BLaER1 treated with 17β-estradiol and CSF1 and Interleukin-3, amounts not matched to agents 10 nM and 100 nM (cell line): Measurements from ENCODE around the gene IMPDH2.
A peak's percentile ranks its signal among the peaks of the same experiment; 100 is the strongest.

Experiments
- H3K27ac ChIP-seq, 11 experiments: shearing (Covaris generic); formaldehyde crosslinking; 2 replicates each; pipeline ENCODE4 v1.8.1; 2022
- H3K27me3 ChIP-seq, 11 experiments: shearing (Covaris generic); formaldehyde crosslinking; 2 replicates each; pipeline ENCODE4 v1.8.1; 2022
- H3K36me3 ChIP-seq, 11 experiments: shearing (Covaris generic); formaldehyde crosslinking; 2 replicates each; pipeline ENCODE4 v1.8.1; 2022
- H3K4me1 ChIP-seq, 10 experiments: shearing (Covaris generic); formaldehyde crosslinking; 2 replicates each; pipeline ENCODE4 v1.8.1; 2022
- H3K4me2 ChIP-seq, 11 experiments: shearing (Covaris generic); formaldehyde crosslinking; 2 replicates each; pipeline ENCODE4 v1.8.1; 2022
- H3K4me3 ChIP-seq, 10 experiments: shearing (Covaris generic); formaldehyde crosslinking; 2 replicates each; pipeline ENCODE4 v1.8.1; 2022
- H3K9ac ChIP-seq, 11 experiments: shearing (Covaris generic); formaldehyde crosslinking; 2 replicates each; pipeline ENCODE4 v1.8.1; 2022
- H3K9me3 ChIP-seq, 11 experiments: shearing (Covaris generic); formaldehyde crosslinking; replicated peaks in 1 of 11; 2 replicates each; pipeline ENCODE4 v1.8.1; 2022
- H4K20me1 ChIP-seq, 11 experiments: shearing (Covaris generic); formaldehyde crosslinking; 2 replicates each; pipeline ENCODE4 v1.8.1; 2022
- Cebpa-rat ChIP-seq, 11 experiments: shearing (Covaris generic); IDR thresholded peaks; 2 replicates each; pipeline ENCODE4 v1.8.1; 2022

Gene IMPDH2

DNA sequence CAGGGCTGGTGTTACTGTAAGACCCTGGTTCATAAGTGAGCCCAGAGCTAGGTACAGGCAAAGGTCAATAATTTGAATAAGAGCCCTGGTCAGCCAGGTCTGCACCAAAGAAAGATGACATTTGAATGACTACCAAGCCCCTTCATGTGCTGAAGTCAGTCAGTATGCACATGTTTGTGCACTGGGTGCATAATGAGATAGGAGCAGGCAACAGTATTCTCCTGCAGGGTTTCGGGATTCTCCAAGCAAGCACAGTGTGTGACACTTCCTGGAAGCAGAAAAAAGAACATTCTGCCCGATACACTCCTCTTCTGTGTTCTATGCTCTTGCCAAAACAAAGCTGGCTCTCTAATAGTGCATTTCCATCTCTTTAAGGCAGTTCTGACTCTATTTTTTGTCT is 5.5 kb upstream of the IMPDH2 start:
- TF ChIP-seq Cebpa-rat (IDR thresholded peaks at IDR 0.05), result no peak
- peaks cover 0 to 23% (median 8%) of the 10 kb centered on the region in 10 experiments; a peak in 12 of 20 replicates for H3K4me1 ChIP-seq
- no peaks in the 10 kb centered on the region for H3K27me3 ChIP-seq
- peaks cover 0 to 54% (median 5%) of the 10 kb centered on the region in 11 experiments; a peak in 12 of 22 replicates for H4K20me1 ChIP-seq
- H3K27ac ChIP-seq, result peak overlapping the region in 1 of 11 experiments; percentile 1; a peak in 1 of 22 replicates
- H3K9me3 ChIP-seq, result no peaks in the 10 kb centered on the region
- peak overlapping the region in 3 of 11 experiments; percentile 7 to 25 (median 17); a peak in 1 of 22 replicates for H3K9ac ChIP-seq
- H3K4me2 ChIP-seq, result peak overlapping the region in 1 of 11 experiments; percentile 57; a peak in 3 of 22 replicates
- H3K4me3 ChIP-seq, result no peak overlapping the region
- H3K36me3 ChIP-seq, result peaks cover 83 to 100% (median 100%) of the 10 kb centered on the region in 11 experiments

DNA sequence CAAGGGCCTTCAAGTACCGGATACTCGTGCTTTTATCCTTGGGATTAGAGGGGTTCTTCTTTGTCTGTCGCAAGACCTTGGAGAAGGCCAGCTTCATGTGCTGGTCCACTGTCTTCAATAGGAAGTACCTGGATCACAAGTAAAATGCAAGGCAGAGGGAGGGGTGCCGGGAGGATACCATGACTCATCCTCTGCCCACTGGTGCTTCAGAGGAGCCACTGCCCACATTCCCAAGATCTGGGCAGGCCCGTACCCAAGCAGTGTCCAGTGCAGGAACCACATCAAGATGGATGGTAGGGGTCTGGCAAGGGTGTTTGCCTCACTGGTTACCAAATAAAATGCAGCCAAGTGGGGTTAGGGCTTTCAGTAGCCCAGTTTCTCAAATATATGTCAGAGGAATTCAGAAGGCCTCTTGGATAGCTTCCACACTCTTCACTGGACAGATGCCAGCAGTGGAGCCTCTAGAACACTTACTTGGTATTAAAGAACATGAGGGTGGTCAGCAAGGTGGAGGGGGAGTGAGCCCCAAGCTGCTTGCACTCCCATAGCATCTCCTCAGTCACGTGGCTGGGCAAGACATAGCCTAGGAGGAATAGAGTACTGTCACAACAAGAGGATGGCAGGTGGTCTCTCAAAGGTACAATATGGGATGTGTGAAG is 3.6 kb upstream of the IMPDH2 start:
- H3K27ac ChIP-seq, result no peak overlapping the region
- H3K27me3 ChIP-seq, result no peaks in the 10 kb centered on the region
- H3K4me1 ChIP-seq, result peaks cover 13 to 35% (median 21%) of the 10 kb centered on the region in 10 experiments
- no peak for TF ChIP-seq Cebpa-rat (IDR thresholded peaks at IDR 0.05)
- H3K9me3 ChIP-seq, result no peaks in the 10 kb centered on the region
- H3K4me3 ChIP-seq, result no peak overlapping the region
- H3K36me3 ChIP-seq, result peaks cover 67 to 89% (median 84%) of the 10 kb centered on the region in 11 experiments
- no peak overlapping the region for H3K4me2 ChIP-seq
- peak overlapping the region in 2 of 11 experiments; percentile 14 to 21; a peak in 4 of 22 replicates for H3K9ac ChIP-seq
- H4K20me1 ChIP-seq, result peaks cover 0 to 58% (median 8%) of the 10 kb centered on the region in 11 experiments; a peak in 12 of 22 replicates

DNA sequence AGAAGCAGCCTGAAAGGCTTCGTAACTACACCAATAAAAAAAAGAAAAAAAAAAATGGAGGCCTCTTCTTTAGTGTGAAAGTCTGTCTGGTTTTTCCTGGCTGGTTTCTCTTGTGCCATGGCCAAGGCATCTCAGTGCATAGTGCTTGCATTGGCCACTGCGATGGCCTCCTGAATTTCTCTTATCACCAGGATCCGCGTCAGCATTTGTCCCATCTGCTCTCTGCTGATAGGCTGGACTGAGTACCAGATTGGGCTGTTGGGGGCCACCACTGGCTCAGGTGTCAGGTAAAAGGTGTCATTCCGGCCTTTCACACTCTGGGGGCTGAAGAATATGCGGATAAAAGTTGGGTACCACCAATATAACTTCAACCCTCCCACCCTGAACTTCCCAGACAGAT is 1.1 kb upstream of the IMPDH2 start:
- Histone ChIP-seq H3K4me2 (no peak overlapping the region), H3K9me3 (no peaks in the 10 kb centered on the region), H3K4me3 (no peak overlapping the region), H3K27ac (0 out of 22 replicates have a peak overlapping the region, but pooled peaks of 1 of the 11 experiments have one; percentile 76), H3K9ac (peak overlapping the region in 6 of 11 experiments; percentile 17 to 94 (median 86); a peak in 3 of 22 replicates), H3K27me3 (no peaks in the 10 kb centered on the region), H4K20me1 (peaks cover 6 to 59% (median 23%) of the 10 kb centered on the region in 11 experiments; a peak in 18 of 22 replicates), H3K4me1 (peaks cover 38 to 50% (median 41%) of the 10 kb centered on the region in 10 experiments), H3K36me3 (peaks cover 76 to 89% (median 84%) of the 10 kb centered on the region in 11 experiments)
- TF ChIP-seq Cebpa-rat (IDR thresholded peaks at IDR 0.05), result no peak

DNA sequence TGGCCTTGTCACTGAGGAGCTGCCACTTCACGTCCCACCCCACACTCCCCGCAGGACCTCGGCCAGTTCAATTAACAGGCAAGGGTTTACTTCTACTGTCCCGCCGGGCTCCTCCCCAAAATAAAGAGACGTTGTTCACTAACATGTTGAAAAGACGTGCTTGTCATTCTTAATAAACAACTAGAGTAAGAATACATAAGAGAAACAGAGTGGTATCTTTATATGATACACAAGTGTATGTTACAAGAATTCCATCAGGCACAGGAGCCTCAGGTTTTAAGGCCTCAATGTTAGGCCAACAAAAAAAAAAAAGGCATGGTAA is 326 bp upstream of the IMPDH2 start:
- H3K27ac ChIP-seq, result peak overlapping the region in 10 of 11 experiments; percentile 20 to 91 (median 84); a peak in 13 of 22 replicates
- peaks cover 44 to 52% (median 45%) of the 10 kb centered on the region in 10 experiments for H3K4me1 ChIP-seq
- H3K4me3 ChIP-seq, result peak overlapping the region; percentile 69 to 84 (median 74); a peak in 14 of 20 replicates
- H3K36me3 ChIP-seq, result peaks cover 77 to 89% (median 84%) of the 10 kb centered on the region in 11 experiments
- H3K27me3 ChIP-seq, result no peaks in the 10 kb centered on the region
- H3K9ac ChIP-seq, result peak overlapping the region; percentile 81 to 94 (median 87); a peak in 19 of 22 replicates
- H4K20me1 ChIP-seq, result peaks cover 6 to 59% (median 29%) of the 10 kb centered on the region in 11 experiments; a peak in 18 of 22 replicates
- no peak; a peak in 1 of 22 replicates for TF ChIP-seq Cebpa-rat (IDR thresholded peaks at IDR 0.05)
- no peaks in the 10 kb centered on the region for H3K9me3 ChIP-seq
- peak overlapping the region; percentile 97 to 100 (median 99); a peak in 20 of 22 replicates for H3K4me2 ChIP-seq

DNA sequence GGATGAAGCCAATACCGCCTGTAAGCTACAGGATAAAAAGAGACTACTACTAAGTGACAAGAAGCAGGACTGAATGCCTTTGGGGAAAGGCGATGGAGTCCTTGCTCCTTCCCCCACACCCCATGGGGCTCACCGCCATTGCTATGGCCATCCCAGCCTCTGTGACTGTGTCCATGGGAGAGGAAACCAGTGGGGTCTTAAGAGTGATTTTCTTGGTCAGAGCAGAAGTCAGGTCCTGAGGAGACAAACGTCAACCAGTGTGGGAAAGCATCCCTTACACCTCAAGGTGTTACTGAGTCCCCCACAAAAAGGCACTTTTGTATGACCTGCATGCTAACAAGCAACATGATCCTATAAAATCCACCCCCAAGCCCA is 913 bp downstream of the IMPDH2 start:
- H3K9ac ChIP-seq, result peak overlapping the region; percentile 81 to 94 (median 87)
- H3K4me2 ChIP-seq, result peak overlapping the region; percentile 97 to 100 (median 99)
- H4K20me1 ChIP-seq, result peaks cover 6 to 63% (median 42%) of the 10 kb centered on the region in 11 experiments; a peak in 19 of 22 replicates
- peak overlapping the region; percentile 69 to 84 (median 74) for H3K4me3 ChIP-seq
- TF ChIP-seq Cebpa-rat (IDR thresholded peaks at IDR 0.05), result no peak
- no peaks in the 10 kb centered on the region for H3K9me3 ChIP-seq
- H3K4me1 ChIP-seq, result peaks cover 56 to 65% (median 58%) of the 10 kb centered on the region in 10 experiments
- H3K27me3 ChIP-seq, result no peaks in the 10 kb centered on the region
- H3K27ac ChIP-seq, result peak overlapping the region in 9 of 11 experiments; percentile 76 to 91 (median 86); a peak in 16 of 22 replicates
- H3K36me3 ChIP-seq, result peaks cover 77 to 89% (median 84%) of the 10 kb centered on the region in 11 experiments

DNA sequence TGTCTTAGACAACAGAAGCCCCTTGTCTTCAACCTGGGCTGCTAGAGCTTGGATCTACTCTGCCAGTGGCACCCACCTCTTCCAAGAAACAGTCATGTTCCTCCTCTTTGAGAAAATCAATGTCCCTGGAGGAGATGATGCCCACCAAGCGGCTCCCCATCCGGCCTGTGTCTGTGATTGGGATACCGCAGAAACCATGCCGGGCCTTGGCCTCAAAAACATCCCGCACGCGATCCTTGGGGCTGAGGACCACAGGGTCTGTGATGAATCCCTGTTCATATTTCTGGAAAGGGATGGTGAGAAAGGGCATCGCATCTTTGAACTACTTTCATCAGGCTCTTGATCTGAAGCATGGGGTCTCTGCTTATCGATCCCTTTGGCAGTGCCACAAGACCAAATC is 1.6 kb downstream of the IMPDH2 start:
- no peak for TF ChIP-seq Cebpa-rat (IDR thresholded peaks at IDR 0.05)
- Histone ChIP-seq H3K4me1 (peaks cover 63 to 71% (median 64%) of the 10 kb centered on the region in 10 experiments), H4K20me1 (peaks cover 6 to 69% (median 48%) of the 10 kb centered on the region in 11 experiments; a peak in 19 of 22 replicates), H3K36me3 (peaks cover 75 to 86% (median 83%) of the 10 kb centered on the region in 11 experiments), H3K27ac (peak overlapping the region in 2 of 11 experiments; percentile 22 to 76; a peak in 2 of 22 replicates), H3K4me2 (peak overlapping the region; percentile 97 to 100 (median 99)), H3K27me3 (no peaks in the 10 kb centered on the region), H3K4me3 (peak overlapping the region in 8 of 10 experiments; percentile 69 to 84 (median 76); a peak in 8 of 20 replicates), H3K9ac (peak overlapping the region in 5 of 11 experiments; percentile 21 to 87 (median 83); a peak in 7 of 22 replicates), H3K9me3 (no peaks in the 10 kb centered on the region)

DNA sequence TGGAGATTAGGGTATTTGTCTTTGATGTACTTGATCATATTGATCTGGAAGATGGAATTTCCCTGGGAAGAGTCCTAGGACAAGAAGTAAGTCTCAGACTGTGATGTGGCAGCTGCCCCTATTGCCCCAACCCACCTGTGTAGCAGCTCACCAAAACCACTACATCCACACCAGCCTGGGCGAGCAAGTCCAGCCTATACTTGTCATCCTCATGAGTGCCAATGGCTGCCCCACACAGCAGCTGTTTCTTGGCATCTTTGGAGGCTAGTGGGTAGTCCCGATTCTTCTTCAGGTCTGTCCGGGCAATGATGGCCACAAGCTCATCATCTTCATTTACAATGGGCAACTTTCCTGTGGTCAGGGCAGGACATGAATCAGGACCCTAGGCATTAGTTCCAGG is 2.7 kb downstream of the IMPDH2 start:
- Histone ChIP-seq H3K27ac (peak overlapping the region in 2 of 11 experiments; percentile 2 to 8; a peak in 1 of 22 replicates), H3K36me3 (peaks cover 64 to 75% (median 72%) of the 10 kb centered on the region in 11 experiments), H3K27me3 (no peaks in the 10 kb centered on the region), H3K4me3 (no peak overlapping the region), H3K9ac (no peak overlapping the region), H3K4me2 (peak overlapping the region; percentile 20 to 100 (median 99); a peak in 19 of 22 replicates), H4K20me1 (peaks cover 6 to 71% (median 49%) of the 10 kb centered on the region in 11 experiments; a peak in 19 of 22 replicates), H3K4me1 (peaks cover 64 to 73% (median 66%) of the 10 kb centered on the region in 10 experiments), H3K9me3 (no peaks in the 10 kb centered on the region)
- no peak for TF ChIP-seq Cebpa-rat (IDR thresholded peaks at IDR 0.05)

DNA sequence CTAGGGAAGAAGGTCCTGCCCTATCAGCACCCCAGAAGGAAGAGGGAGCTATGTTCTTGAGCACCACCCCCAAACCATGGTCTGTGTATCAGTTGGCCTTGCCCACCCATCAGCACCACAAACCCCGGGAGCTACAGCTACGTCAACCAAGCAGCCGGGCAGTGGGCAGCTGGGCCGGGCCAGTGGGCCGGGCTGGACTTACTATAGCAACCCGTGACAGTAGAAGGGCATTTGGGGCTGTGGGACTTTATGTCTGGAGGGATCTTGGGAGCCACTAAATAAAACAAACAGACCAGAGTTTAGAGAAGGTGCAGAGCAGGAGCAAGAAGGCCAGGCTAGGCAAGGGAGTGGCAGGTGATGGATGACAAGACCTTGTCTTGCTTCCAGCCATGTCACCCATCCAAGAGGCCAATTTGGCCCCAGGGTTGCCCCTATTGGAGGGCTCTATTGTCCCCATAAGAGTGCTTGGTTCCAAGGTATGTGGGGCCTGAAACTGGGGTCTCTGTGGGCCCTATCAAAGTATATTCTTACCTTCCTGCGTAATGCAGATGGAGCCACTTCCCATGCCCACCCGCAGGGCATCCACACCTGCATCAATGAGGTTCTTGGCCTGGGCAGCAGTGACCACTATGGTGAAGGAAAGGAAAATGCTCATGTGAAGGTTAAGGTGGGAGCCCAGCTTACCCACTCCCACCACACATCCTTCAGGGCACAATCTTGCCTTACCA is 3.2 kb downstream of the IMPDH2 start:
- H3K4me1 ChIP-seq, result peaks cover 64 to 73% (median 66%) of the 10 kb centered on the region in 10 experiments
- H3K9ac ChIP-seq, result peak overlapping the region; percentile 16 to 100 (median 98); a peak in 11 of 22 replicates
- peak overlapping the region; percentile 20 to 100 (median 99) for H3K4me2 ChIP-seq
- H3K27me3 ChIP-seq, result no peaks in the 10 kb centered on the region
- peak overlapping the region in 7 of 11 experiments; percentile 2 to 99 (median 19); a peak in 9 of 22 replicates for H3K27ac ChIP-seq
- no peak for TF ChIP-seq Cebpa-rat (IDR thresholded peaks at IDR 0.05)
- H4K20me1 ChIP-seq, result peaks cover 6 to 67% (median 49%) of the 10 kb centered on the region in 11 experiments; a peak in 19 of 22 replicates
- peak overlapping the region in 5 of 10 experiments; percentile 2 to 30 (median 26); a peak in 5 of 20 replicates for H3K4me3 ChIP-seq
- H3K9me3 ChIP-seq, result no peaks in the 10 kb centered on the region
- peaks cover 59 to 69% (median 66%) of the 10 kb centered on the region in 11 experiments for H3K36me3 ChIP-seq
